Measurements from ENCODE around the gene PLA2R1. TPM values are rescaled to one million over a fixed set of nuclear protein-coding genes. Genes with fewer than 3 reads are reported as not detected.

Gene PLA2R1
- total RNA-seq, 3 donors from 2014 or later, result 12.5 to 49.9 (median 27.9) TPM

GRCh38 chr2:160091381-160091780, 29.0 kb upstream of the PLA2R1 start:
- Histone ChIP-seq H3K4me1 (no peaks in the 10 kb centered on the region), H3K27me3 (no peaks in the 10 kb centered on the region), H3K36me3 (no peaks in the 10 kb centered on the region), H3K9me3 (peaks cover 43 to 79% of the 10 kb centered on the region in 2 donors), H3K27ac (no peak overlapping the region), H3K4me3 (no peak overlapping the region)
- intact Hi-C loops (cut with DNase I; ENCODE audit: low total_unique reads), result no loop called here
- no peak for TF ChIP-seq CTCF (IDR thresholded peaks at IDR 0.05)
- TF ChIP-seq POLR2A (IDR thresholded peaks at IDR 0.05), result no peak
- no peak for TF ChIP-seq POLR2AphosphoS5 (IDR thresholded peaks at IDR 0.05)
- no peak for DNase-seq (ENCODE audit: low spot score in 2 of 2)

DNA sequence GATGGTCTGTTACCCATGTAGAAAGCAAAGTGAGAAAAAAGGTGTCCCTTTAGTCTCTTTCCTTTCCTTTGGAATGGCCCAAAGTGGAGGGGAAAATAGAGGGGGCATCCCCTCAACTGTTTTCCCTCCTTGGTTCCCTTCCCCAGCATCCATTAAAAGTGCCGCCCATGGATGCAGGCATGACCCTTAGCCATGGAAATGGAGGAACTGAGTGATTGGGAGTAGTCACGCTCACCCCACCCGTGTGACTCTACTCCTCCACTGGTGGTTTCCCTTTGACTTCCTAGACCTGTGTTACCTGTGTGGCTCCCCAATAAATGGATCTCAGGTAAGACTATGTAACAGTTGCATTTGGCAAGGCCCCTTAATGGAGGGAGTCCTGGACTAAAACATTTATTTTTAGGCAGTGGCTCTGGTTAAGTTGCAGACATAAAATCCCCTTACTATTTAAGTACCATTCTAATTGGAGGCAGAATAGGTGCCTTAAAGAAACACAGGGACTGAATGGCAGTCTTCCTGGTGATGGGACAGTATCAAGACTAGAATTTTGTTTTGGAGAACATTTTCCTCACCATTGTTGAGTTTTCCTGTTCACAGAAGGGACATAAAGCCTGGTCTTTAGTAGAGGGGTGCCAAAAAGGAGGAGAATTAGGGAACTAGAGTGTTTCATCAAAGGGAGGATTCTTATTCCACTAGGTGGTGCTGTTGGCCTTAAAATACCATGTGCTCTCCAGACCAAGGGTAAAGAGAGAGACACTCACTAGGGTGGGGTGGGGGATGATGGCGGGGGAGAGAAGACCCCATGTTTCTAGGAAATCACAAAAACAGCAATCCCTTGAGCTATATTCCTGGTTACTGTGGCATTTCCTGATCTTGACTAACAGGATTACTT, 25.7 kb upstream of the PLA2R1 start:
- Histone ChIP-seq H3K27me3 (no peaks in the 10 kb centered on the region), H3K4me1 (no peaks in the 10 kb centered on the region), H3K4me3 (no peak overlapping the region), H3K27ac (no peak overlapping the region), H3K9me3 (peaks cover 62 to 89% of the 10 kb centered on the region in 2 donors), H3K36me3 (no peaks in the 10 kb centered on the region)
- TF ChIP-seq POLR2A (IDR thresholded peaks at IDR 0.05) (no peak), CTCF (IDR thresholded peaks at IDR 0.05) (no peak), POLR2AphosphoS5 (IDR thresholded peaks at IDR 0.05) (no peak)
- no peak for DNase-seq (ENCODE audit: low spot score in 2 of 2)
- intact Hi-C loops (cut with DNase I; ENCODE audit: low total_unique reads), result no loop called here

- Histone ChIP-seq H3K9me3 (peaks cover 56 to 74% of the 10 kb centered on the region in 2 donors), H3K27me3 (no peaks in the 10 kb centered on the region), H3K4me3 (no peak overlapping the region), H3K4me1 (no peaks in the 10 kb centered on the region), H3K27ac (no peak overlapping the region), H3K36me3 (no peaks in the 10 kb centered on the region)
- TF ChIP-seq POLR2AphosphoS5 (IDR thresholded peaks at IDR 0.05) (no peak), POLR2A (IDR thresholded peaks at IDR 0.05) (no peak), CTCF (IDR thresholded peaks at IDR 0.05) (no peak)
- no peak for DNase-seq (ENCODE audit: low spot score in 2 of 2)
- intact Hi-C loops (cut with DNase I; ENCODE audit: low total_unique reads), result no loop called here
Measured at GRCh38 chr2:160085662-160086061, 23.2 kb upstream of the PLA2R1 start.

DNA sequence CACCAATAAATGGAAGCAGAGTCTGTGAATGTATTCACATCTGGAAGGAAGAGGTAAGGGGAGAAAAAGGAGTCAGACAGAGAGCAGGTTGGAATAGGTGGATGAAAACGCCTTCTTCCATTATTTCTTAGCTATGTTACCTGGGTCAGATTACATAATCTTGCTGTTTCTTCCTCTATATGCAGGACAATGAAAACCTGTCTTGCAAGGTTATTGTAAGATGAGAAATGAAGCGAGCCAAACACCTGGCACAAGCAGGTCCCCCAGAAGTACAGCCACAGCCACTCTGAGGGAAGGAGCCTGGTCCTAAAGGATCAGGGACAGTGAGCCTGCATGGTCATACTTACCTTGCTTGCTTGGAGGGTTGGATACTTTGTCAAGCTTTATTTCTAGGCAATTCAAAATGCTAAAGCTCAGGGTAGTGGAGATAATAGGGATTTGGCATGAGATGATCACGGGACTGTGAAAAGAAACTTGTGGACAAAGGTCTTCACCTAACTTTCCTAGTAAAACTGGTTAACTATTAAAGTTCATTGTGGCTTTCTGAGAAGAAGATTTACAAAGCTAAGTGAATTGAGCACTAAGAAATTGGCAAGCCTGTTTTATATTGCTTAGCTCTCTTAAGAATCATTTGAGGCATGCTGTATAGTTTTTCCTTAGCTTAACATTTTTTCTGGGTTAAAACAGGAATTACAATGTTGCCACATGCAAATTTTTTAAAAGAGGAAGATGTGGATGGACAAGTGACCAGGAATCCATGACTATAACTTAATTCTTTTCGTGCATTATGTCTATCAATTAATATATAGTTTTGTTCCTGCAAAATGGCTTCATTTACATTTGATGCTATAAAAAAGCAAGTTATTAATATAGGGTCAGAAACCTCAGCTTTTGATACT, 15.7 kb upstream of the PLA2R1 start:
- no peaks in the 10 kb centered on the region for H3K36me3 ChIP-seq
- no peaks in the 10 kb centered on the region for H3K4me1 ChIP-seq
- peak overlapping the region; percentile 17 to 60 for H3K27ac ChIP-seq
- H3K4me3 ChIP-seq, result no peak overlapping the region
- no peaks in the 10 kb centered on the region for H3K27me3 ChIP-seq
- TF ChIP-seq POLR2A (IDR thresholded peaks at IDR 0.05) (no peak), POLR2AphosphoS5 (IDR thresholded peaks at IDR 0.05) (no peak), CTCF (IDR thresholded peaks at IDR 0.05) (no peak)
- peaks cover 0 to 9% of the 10 kb centered on the region in 2 donors for H3K9me3 ChIP-seq
- DNase-seq (ENCODE audit: low spot score in 2 of 2), result no peak
- intact Hi-C loops (cut with DNase I; ENCODE audit: low total_unique reads), result no loop called here
